PFSK-1 (cell line): ENCODE data around the gene MAP7D3.

Experiments used
- FOXP2 ChIP-seq: optimal IDR thresholded peaks from 2 replicates; pipeline ENCODE3; 2011; ENCODE audit warnings: borderline replicate concordance, control low read depth, inconsistent platforms; ENCODE audit not compliant: insufficient read depth; ENCODE audit errors: extremely low read length, extremely low read depth
- POLR2AphosphoS5 ChIP-seq: IDR thresholded peaks from 2 replicates; pipeline ENCODE4 v1.6.1; 2012; ENCODE audit warnings: low read depth, mild to moderate bottlenecking, control low read depth, low read length, moderate library complexity
- REST ChIP-seq, 2 experiments: IDR thresholded peaks; 2 replicates each; pipeline versions ENCODE4 v1.6.1 to v1.8.0; 2011 to 2012; ENCODE audit warnings: low read depth in 2 of 2, low read length in 2 of 2, control low read depth in 1 of 2, inconsistent platforms in 1 of 2, mild to moderate bottlenecking in 1 of 2, moderate library complexity in 1 of 2; ENCODE audit not compliant: insufficient read depth in 1 of 2
- SIN3A ChIP-seq: IDR thresholded peaks from 2 replicates; pipeline ENCODE4 v1.6.1; 2012; ENCODE audit warnings: mild to moderate bottlenecking, low read length, moderate library complexity, borderline replicate concordance; ENCODE audit not compliant: insufficient read depth
- TAF1 ChIP-seq: IDR thresholded peaks from 2 replicates; pipeline ENCODE4 v1.6.1; 2012; ENCODE audit warnings: low read length, control low read depth, borderline replicate concordance; ENCODE audit not compliant: insufficient read depth

MAP7D3 gene

GRCh38 chrX:136246201-136246600, 5.0 kb downstream of the MAP7D3 start:
- TF ChIP-seq POLR2AphosphoS5 = no peak
- no peak for TF ChIP-seq REST (IDR thresholded peaks at IDR 0.05; ENCODE audit: insufficient read depth in 1 of 2, low read depth in 2 of 2, low read length in 2 of 2)
- TF ChIP-seq FOXP2 = no peak

- TF ChIP-seq TAF1 (no peak), SIN3A (no peak), FOXP2 (no peak), POLR2AphosphoS5 (no peak), REST (IDR thresholded peaks at IDR 0.05; ENCODE audit: insufficient read depth in 1 of 2, low read depth in 2 of 2, low read length in 2 of 2) (no peak)
These were observed 14.1 kb downstream of the MAP7D3 start for GRCh38 chrX:136237074-136237473.

- TF ChIP-seq REST (IDR thresholded peaks at IDR 0.05; ENCODE audit: insufficient read depth in 1 of 2, low read depth in 2 of 2, low read length in 2 of 2) (no peak), TAF1 (no peak), FOXP2 (no peak), POLR2AphosphoS5 (no peak), SIN3A (no peak)
These were observed 22.4 kb downstream of the MAP7D3 start for GRCh38 chrX:136228839-136229207.

- TF ChIP-seq POLR2AphosphoS5 (no peak), TAF1 (no peak), FOXP2 (no peak), SIN3A (no peak), REST (IDR thresholded peaks at IDR 0.05; ENCODE audit: insufficient read depth in 1 of 2, low read depth in 2 of 2, low read length in 2 of 2) (no peak)
These were observed 23.0 kb downstream of the MAP7D3 start for GRCh38 chrX:136227948-136228838.
